Jurkat, Clone E6-1 (cell line): Measurements from ENCODE around the gene ACOXL. TPM values are rescaled to one million over a fixed set of nuclear protein-coding genes. Genes with fewer than 3 reads are reported as not detected.
"Not testable (repeated sequence)": the region's sequence is repeated elsewhere in the genome, so short reads cannot be mapped to it uniquely, and the experiment has no call there.

Source experiments
- DNase-seq: peaks from one replicate; pipeline ENCODE4 v3.0.0-alpha.2; 2011; ENCODE audit warnings: low read depth, low spot score
- H3K4me3 ChIP-seq: 2 replicates; pipeline ENCODE4 v1.5.1; 2011; ENCODE audit warnings: mild to moderate bottlenecking, low read length, control low read depth, moderate library complexity
- polyA plus RNA-seq: library from polyadenylated mRNA; unstranded; fragments of >200 nt; gene quantifications from one replicate; pipeline ENCODE4 v1.2.1, GENCODE V29; 2012; ENCODE audit warnings: missing spikeins; ENCODE audit not compliant: insufficient read length, insufficient read depth

ACOXL gene
- not detected for polyA plus RNA-seq

DNA sequence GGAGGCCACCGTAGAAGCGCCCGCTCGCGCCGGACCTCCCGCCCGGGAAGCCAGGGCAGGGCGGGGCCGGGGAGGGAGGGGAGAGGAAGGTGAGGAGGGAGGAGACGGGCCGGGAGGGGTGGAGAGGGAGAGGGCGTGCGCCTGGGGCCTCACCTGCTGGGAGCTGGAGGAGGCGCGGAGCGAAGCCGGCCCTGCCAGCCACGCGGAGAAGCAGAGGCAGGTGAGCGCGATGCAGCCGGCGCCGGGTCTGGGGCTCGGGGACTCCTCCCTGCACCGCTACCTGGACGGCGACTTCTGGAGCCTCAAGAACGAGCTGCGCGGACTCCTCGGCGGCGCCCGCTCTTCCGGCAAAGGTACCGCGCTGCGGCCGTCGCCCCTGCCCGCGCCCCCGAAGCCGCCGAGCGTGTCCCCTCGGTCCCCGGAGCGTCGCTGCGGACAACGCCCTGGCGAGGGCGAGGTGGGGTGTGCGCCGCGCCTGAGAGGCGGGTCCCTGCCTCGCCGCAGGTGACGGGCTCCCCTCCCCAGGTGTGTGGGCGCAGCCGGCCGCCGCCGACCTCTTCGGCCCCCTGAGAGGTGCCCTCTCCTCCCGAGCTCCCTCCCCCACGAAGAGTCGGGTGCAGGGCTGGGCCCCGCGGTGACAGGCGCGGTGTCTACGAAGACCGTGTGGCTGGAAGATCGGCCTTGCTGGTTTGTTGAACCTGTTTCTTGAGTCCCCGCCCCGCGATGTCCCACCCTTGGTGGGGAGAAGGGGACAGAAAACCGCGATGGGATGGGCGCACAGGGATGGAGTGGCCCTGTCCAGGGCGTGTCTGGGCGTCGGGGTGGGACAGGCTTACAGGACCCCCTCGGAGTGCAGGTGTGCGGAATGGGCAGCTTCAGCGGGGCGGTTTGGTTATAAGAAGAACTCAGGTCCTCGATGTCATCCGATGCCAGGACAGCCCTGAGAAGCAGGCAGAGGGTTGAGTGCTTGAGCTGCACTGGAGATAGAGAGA lies at the start of gene ACOXL:
Gene ACOXL, plus strand, starts transcription at position 152 of the 992 bp plus-strand sequence. CDS start 35,817 bp downstream, outside the sequence.
- DNase-seq, result no peak
- H3K4me3 ChIP-seq, result no peak within 1 kb of the TSS

DNA sequence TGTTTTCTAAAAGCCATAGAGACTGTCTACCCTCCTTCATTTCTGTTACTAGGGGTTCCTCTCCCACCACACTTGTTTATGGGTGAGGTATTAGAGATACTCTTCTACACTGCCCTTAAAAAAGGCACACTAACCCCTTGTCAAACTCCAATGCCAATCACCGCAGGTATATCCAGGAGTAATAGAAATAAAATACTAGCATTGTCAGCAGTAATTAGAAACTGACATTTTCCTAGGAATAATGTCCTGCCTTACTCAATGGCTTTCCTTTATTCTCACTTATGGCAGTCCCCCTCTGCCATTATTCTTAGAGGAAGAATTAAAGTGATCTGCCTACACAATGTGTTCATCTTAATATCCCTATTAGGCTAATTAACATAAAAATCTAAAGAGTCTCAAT lies 49.5 kb upstream of the ACOXL start:
- H3K4me3 ChIP-seq, result no peak overlapping the region
- no peak for DNase-seq

DNA sequence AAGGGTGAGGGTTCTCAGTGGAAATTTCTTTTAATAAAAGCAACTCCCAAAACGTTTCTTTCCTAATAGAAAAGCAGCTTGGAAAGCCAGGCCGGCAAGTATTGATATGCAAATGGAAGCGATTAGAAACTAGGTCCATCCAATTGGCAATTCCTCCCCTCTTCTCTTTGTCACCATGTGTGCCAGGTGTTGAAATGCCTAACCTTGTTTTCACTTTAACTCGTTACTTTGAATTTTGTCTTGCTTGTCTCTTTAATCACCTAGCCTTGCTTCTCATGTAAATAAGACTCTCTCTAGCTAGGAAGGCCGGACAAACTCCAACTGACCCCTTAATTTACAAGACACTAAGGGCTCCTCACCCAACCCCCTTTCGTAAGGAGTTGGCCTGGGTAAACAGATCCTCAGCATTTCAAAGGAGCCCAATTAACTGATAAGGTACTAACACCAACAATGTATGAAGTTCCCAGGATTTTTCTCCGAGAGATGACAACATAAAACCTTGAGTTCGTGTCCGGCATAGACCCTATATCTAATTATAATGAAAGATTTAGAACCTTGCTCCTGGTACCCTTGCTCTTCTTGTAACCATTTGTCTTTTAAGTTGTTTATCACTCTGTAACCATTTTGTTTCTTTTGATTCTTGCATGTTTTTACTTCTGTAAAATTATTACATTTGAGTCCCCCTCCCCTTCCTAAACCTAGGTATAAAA lies 44.4 kb upstream of the ACOXL start:
- not testable (repeated sequence) for DNase-seq, H3K4me3 ChIP-seq

DNA sequence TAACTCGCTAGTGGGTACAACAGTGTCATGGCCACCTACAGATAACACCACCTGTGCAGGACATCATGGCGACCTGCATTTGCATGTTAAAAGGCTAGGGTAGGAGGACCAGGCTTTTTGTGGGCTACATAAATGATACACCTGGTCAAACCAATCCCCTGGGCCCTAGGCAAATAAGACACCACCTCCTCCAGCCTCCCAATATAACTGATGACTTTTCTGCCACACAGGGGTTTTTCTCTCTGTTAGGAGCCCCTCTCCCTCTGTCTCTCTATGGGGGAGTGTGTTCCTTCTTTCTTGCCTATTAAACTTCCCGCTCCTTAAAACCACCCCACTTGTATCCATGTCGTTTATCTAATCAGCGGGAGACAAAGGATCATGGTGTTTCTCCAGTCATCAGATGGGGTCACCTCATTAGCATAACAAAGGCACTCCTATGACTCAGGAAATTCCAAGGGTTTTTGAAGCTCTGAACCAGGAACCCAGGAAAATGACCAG lies 43.7 kb upstream of the ACOXL start:
- no peak for DNase-seq
- H3K4me3 ChIP-seq, result no peak overlapping the region

DNA sequence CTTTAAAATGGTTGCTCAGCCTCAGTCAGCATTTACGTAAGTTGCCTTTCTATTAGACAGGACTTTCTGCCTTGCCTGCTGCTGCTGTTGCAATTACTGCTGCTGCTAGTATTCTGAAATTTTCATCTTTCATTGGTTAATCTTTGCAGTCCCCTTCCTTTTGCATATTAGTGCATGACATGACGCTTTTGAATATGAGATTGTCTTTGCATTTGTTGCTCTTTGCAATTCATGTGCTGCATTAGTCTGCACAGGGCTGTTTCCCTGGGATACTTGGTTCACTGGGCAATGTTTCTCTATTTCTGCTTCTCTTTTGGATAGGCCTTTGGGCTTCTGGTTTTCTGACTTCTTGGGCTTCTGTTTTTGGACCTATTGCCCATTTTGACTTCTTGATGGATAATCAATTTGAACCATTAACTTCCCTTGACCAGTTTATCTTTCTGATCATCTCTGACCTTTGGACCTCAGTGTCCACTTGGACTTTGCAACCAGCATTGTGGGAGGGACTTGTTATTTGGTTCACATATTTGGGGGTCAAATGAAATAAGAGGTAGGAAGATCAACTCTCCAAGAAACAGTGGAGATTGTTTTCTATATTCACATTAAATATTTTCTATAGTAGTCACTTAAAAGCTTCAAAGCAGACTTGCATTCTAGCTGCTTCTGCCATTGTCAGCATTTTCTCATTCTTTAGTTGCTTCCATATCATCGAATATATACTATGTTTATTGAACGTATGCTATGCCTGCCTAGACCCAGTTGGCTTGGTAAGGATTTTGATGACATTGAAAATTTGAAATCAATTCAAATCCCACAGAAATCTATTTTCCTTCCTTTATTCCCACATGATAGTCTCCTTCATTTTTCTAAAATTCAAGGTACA lies 42.0 kb upstream of the ACOXL start:
- DNase-seq, result no peak
- no peak overlapping the region for H3K4me3 ChIP-seq

DNA sequence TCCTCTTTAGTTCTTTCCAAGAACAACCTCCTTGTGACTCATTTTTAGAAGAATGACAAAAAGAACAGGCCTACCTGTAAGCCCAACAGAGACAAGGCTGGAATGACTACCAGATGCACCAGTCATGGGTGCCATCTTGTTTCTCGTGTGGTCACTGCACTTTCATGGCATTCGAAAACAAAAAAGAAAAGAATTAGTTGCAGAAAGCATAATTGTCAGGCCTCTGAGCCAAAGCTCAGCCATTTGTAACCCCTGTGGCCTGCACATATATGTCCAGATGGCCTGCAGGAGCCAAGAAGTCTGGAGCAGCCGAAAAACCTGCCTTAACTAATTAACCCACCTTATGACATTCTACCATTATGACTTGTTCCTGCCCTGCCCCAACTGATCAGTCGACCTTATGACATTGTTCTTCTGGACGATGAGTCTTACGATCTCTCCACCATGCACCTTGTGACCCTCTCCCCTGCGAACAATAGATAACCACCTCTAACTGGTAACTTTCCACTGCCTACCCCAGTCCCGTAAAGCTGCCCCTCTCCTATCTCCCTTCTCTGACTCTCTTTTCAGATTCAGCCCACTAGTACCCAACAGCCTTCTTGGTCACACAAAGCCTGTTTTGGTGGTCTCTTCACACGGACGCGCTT lies 40.6 kb upstream of the ACOXL start:
- H3K4me3 ChIP-seq, result no peak overlapping the region
- DNase-seq, result no peak

DNA sequence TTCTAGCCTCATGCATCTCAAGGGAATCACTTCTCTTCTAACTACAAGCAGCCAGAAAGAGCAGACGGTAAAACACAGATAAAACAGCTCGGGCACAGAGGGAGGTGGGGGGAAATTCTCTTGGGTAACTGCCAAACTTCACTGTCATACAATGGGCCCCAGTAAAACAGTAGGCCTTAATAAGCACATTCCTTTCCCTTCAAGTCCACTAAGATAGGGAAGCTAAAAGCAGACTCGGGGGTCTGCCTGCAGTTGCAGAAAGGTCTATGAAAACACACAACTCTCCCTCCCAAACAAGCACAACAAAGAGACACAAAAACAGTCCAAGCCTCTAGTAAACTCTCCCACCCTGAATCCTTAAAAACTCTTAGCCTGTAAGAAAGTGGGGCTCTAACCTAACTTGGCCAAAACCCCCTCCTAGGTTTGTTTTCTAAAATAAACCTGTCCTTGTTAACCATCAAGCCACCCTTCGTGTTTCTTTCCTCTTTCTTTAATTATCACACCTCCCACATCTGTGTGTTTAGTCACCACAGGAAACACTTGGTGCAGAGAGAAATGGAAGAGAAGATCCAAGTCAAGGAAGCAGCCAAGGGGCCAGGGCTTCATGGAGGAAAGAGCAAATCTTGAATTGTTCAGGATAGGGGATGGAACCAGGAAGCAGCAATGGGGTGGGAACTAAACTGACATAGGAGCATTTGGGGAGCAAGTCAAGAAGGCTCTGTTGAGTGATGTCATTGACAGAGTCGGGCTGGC lies 37.1 kb upstream of the ACOXL start:
- H3K4me3 ChIP-seq, result not testable (repeated sequence)
- DNase-seq, result peak; percentile 37

DNA sequence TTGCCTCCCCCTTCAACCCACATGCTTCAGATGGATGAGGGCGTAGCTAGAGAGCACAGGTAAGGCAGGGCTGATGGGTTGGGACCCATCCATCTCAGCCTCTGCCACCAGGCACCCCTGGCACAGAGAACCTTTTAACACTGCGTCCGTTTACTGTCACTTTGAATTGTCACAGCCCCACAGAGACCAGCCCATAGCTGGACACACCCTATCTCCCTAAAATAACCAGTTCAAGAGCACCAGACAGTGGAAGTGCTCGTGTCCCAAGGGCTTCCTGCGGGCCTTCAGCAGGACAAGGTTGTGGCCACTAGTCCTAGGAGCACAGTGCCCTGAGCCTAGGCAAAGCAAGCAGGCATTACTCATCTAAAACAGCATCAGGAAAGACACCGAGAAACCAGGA lies 34.1 kb upstream of the ACOXL start:
- DNase-seq, H3K4me3 ChIP-seq: not testable (repeated sequence)

DNA sequence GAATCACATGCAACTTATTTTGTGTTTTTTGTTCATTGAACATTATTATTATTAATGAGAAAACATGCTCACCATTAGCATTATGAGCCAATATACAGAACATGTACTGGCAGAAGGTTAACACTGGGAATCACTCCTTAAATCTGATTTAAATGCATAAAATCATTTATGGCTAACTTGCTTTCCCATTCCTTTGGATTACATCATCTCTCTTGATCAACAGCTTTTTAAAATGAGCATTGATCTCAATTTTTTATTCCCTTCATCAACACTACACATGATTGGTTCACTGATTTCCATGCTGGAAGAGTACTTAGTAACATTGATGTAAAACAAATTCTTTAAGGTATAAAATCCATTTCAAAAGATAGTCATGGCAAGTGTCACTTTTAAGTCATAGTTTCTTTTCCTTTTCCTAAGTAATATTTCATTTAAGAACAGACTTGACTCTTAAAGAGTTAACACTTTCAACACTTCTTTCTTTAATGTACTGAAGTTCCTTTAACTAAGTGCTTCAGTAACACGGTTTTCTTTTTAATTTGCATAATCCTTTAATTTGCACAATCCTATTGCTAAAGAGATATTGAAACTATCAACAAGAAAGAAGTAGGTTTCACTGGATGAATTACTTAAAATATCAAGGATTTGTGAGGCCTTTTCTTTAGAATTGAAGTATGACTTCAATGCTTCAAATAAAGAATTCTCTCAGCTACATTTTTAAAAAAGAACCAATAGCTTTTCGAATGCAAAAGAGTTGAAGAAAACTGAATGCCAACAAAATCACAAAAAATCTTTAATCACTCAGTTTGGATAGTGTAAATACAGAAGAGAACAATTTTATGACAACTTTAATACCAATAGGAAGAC lies 29.6 kb upstream of the ACOXL start:
- no peak for DNase-seq
- no peak overlapping the region for H3K4me3 ChIP-seq

DNA sequence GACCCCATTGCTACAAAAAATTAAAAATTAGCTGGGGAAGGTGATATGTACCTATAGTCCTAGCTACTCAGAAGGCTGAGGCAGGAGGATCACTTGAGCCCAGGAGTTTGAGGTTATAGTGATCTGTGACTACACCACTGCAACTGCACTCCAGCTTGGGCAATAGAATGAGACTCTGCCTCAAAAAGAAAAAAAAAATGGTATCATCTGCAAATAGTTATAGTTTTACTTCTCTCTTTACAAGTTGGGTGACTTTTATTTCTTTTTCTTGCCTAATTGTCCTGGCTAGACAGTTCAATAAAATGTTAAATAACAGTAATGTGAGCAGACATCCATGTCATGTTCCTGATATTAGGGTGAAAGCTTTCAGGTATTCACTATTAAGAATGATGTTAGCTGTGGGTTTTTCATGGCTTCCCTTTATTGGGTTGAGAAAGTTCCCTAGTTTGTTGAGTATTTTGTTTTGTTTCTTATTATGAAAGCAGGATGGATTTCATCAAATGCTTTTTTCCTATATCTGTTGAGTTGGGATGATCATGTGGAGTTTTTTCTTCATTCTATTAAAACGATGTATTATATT lies 24.9 kb upstream of the ACOXL start:
- H3K4me3 ChIP-seq, result no peak overlapping the region
- DNase-seq, result no peak

DNA sequence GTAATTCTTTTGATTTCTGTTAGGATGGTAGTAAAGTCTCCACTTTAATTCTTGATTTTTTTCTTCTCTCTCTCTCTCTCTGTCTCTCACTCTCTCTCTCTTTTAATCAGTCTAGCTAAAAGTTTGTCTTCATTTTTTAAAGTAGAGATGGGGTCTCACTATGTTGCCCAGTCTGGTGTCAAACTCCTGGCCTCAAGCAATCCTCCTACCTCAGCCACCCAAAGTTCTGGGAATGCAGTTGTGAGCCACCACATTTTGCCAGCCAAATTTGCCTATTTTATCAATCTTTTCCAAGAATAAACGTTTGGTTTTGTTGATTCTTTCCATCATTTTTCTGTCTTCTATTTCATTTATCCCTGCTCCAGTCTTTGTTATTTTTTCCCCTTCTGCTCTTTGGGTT lies 23.9 kb upstream of the ACOXL start:
- no peak overlapping the region for H3K4me3 ChIP-seq
- DNase-seq, result no peak

DNA sequence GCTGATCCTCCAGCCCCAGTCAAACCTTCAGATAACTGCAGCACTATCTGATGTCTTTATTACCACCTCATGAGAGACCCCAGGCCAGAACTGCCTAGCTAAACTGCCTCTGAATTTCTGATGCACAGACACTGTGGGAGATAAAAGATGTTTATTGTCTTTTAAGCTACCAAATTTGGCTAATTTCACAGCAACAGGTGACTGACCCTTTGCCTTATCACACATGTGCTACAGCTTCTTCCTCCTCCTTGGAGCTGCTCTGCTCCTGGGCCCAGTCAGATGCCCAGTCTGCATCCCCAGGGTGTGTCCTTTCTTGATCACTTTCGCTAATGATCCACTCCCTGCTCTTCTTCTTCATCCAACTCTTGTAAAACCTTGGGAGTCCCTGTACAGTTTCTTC lies 19.6 kb upstream of the ACOXL start:
- DNase-seq, result no peak
- H3K4me3 ChIP-seq, result no peak overlapping the region

DNA sequence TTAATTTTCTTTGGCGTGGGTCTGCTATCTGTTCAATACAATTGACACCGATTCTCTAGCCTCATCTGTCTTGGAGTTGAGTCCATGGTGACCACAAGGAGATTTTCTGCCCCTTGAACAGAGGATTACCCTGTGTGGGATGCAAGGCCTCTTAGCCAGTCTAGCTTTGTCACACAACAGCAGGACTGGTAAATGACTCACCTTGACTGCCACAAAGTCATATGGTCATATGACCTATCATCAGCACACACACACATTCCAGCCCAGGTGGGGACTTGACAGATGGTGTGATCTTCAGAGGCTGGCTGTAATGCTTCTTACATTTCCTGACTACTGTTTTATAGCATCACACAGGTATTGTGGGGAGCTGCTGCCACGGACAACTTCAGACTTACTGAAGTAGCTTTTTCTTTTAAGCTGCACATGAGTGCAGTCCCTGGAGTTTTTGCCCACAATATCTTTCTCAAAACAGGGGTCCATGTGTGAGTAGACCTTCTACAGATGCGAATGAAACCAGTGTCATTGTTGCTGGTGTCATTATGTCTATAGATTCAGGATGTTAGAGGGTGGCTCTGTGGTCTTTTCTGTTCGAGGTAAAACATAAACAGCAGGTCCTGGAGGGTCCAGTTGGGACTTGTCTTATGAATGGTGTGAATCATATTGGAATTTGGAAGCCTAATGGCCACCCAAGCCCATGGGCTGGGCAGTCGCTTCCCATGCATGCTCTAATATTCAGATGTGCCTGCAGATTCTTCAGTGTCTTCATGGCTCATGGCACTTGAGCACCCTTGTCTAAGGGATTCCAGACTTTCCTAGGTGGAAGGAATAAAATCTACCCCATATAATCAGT lies 18.6 kb upstream of the ACOXL start:
- H3K4me3 ChIP-seq, result no peak overlapping the region
- DNase-seq, result peak; percentile 35

DNA sequence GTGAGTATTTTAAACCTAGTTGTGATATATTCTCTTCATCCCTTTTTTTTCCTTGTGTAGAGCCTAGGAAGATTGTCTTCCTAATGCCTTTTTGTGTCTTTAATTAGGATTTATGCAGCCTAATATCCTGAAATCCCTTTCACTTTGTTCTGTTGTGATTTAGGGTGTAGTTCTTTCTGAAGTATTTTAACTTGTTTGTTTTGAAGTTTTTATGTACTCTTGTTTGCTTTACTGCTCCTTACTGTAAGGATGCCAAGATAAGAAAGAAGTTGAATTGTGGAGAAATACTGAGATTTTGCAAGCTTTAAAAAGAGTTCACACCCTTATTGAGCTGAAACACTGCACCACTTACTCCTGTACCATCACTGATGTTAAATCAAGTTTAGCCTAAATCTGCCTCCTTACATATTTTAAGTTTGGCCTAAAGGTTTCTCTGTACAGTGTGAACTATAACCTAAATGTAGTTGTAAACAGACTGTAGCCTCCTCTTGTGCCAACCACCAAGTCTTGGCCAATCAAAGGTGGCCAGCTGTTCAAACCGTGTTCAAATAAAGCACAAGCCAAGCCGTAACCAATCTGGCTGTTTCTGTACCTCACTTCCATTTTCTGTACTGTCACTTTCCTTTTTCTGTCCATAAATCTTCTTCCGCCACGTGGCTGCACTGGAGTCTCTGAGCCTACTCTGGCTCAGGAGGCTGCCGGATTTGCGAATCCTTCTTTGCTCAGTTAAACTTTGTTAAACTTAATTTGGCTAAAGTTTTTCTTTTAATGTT lies 17.7 kb upstream of the ACOXL start:
- no peak for DNase-seq
- no peak overlapping the region for H3K4me3 ChIP-seq

DNA sequence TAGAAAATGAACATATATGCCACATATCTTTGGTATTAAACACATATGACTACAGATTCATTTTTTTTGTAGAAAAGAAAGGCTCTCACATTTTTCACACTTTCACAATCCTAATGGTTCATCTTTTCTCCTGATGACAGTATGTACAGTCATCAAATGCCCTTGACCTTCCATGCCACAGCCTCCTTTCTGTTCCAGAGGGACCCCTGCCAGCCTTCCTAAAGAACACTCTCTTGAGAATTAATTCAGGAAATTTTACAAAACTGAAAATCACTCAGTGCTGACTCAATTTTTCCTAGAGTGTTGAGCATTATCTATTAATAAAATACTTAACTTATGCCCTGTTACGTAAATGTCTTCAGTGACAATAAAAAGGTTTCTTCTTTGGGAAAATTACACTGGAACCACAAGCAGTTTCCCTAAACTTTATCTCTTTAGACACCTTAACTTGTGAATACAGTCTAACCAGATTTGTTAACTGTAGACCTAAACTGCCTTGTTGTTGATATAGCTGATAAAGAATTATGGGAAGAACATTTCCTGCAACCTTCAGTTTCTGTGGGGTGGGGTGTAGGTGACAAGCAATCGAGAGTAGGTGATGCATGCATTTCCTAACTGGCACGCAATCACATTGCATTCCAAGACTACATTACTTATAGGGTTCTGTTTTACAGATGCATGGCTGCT lies 15.3 kb upstream of the ACOXL start:
- no peak overlapping the region for H3K4me3 ChIP-seq
- DNase-seq, result no peak
